Measurements from ENCODE around the gene SLC25A5. TPM values are rescaled to one million over a fixed set of nuclear protein-coding genes. Genes with fewer than 3 reads are reported as not detected.
"Not testable (repeated sequence)": the region's sequence is repeated elsewhere in the genome, so short reads cannot be mapped to it uniquely, and the experiment has no call there.

SLC25A5 gene
- total RNA-seq, 4 donors from 2014 or later: 268 to 328 (median 299) TPM

DNA sequence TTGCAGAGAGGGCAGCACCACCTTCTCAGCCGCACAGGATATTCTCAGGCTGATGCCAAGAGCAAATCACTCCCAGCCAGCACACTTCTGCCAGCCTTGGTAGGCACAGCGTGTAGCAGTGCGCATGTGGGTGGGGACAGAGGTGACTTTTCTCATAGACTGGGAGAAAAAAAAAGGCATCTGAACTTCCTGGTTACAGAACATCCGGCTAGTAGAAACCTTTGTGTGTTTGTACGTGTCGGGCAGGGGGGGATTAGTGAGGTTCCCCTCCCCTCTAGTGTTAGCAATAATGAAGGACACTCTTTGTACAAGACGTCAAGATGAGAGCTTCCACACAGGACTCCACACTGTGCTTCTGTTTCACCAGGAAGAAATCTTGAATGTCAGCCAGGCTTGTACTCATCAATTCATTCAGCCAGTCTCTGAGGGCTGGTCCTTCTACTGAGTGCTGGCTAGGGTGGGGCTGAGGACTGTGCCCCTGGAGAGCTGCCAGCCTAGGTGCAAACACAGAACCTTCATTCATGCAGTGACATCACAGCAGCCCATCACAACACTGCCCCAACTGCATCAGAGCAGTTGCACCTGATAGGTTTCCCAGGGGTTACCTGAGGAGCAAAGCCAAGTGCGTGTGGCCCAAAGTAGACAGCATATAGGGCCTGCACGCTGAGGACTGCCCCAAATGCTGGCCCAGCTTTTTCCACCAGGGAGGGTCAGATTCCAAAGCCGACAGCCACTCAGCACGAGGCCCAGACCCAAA, 34.7 kb downstream of the SLC25A5 start:
- DNase-seq (ENCODE audit: extremely low spot score): no peak
- peaks cover 0 to 12% (median 8%) of the 10 kb centered on the region in 4 donors for H3K4me1 ChIP-seq
- intact Hi-C loops (cut with DNase I): no loop called here
- no peaks in the 10 kb centered on the region for H3K36me3 ChIP-seq
- peak overlapping the region in 1 of 4 donors; percentile 15 for H3K27ac ChIP-seq (replicated peaks in 1 of 4)
- H3K9me3 ChIP-seq: no peaks in the 10 kb centered on the region
- H3K27me3 ChIP-seq: no peaks in the 10 kb centered on the region
- TF ChIP-seq, protein P1, sequence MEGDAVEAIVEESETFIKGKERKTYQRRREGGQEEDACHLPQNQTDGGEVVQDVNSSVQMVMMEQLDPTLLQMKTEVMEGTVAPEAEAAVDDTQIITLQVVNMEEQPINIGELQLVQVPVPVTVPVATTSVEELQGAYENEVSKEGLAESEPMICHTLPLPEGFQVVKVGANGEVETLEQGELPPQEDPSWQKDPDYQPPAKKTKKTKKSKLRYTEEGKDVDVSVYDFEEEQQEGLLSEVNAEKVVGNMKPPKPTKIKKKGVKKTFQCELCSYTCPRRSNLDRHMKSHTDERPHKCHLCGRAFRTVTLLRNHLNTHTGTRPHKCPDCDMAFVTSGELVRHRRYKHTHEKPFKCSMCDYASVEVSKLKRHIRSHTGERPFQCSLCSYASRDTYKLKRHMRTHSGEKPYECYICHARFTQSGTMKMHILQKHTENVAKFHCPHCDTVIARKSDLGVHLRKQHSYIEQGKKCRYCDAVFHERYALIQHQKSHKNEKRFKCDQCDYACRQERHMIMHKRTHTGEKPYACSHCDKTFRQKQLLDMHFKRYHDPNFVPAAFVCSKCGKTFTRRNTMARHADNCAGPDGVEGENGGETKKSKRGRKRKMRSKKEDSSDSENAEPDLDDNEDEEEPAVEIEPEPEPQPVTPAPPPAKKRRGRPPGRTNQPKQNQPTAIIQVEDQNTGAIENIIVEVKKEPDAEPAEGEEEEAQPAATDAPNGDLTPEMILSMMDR (IDR thresholded peaks at IDR 0.05): no peak
- no peak for TF ChIP-seq POLR2A (IDR thresholded peaks at IDR 0.05; ENCODE audit: low read depth)
- no peak for TF ChIP-seq POLR2AphosphoS5 (IDR thresholded peaks at IDR 0.05)
- no peak for TF ChIP-seq EP300 (IDR thresholded peaks at IDR 0.05)
- WGBS: 59% methylated on average over 7 of the region's 11 CpGs
- no peak overlapping the region for H3K4me3 ChIP-seq

DNA sequence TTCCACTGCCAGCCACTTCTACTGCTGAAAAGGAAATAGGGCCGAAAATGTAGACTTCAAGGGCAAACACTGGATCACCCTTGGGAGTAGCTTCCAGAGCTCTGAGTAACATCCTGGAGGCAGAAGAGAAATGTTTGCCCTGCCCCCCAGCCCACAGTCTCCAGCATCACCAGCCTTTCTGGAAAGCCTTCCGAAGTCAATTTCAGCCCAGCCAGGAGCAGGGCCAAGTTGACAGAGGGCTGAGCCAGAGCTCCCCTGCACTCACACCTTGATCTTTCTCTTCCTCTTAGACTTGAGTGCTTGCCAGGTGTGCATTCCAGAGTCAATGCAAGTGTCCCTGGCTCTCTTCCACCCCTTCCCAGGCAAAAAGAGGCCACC, 35.2 kb downstream of the SLC25A5 start:
- WGBS: 100% methylated on average over 1 of the region's 2 CpGs
- peak overlapping the region in 2 of 4 donors; percentile 15 to 48 for H3K27ac ChIP-seq (replicated peaks in 1 of 4)
- intact Hi-C loops (cut with DNase I): no loop called here

DNA sequence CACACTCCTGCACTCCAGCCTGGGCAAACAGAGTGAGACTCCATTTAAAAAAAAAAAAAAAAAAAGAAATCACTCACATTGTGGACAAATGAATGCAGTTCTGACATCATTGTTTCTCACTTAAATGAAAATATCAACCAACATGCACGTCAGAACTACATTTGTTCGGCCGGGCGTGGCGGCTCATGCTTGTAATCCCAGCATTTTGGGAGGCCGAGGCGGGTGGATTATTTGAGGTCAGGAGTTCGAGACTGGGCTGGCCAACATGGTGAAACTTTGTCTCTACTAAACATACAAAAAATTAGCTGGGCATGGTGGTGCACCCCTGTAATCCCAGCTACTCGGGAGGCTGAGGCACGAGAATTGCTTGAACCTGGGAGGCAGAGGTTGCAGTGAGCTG, 36.9 kb downstream of the SLC25A5 start:
- 86% methylated on average over 10 of the region's 10 CpGs for WGBS
- DNase-seq (ENCODE audit: extremely low spot score): not testable (repeated sequence)

More for the DNA sequence above, 35.2 kb downstream of the SLC25A5 start:
- H3K9me3 ChIP-seq: no peaks in the 10 kb centered on the region
- no peaks in the 10 kb centered on the region for H3K27me3 ChIP-seq
- H3K4me1 ChIP-seq: peaks cover 0 to 12% (median 8%) of the 10 kb centered on the region in 4 donors
- TF ChIP-seq, protein P1 (IDR thresholded peaks at IDR 0.05): no peak
- TF ChIP-seq POLR2AphosphoS5 (IDR thresholded peaks at IDR 0.05) (no peak), EP300 (IDR thresholded peaks at IDR 0.05) (no peak), POLR2A (IDR thresholded peaks at IDR 0.05; ENCODE audit: low read depth) (no peak)
- no peak for DNase-seq (ENCODE audit: extremely low spot score)
- no peak overlapping the region for H3K4me3 ChIP-seq
- no peaks in the 10 kb centered on the region for H3K36me3 ChIP-seq

DNA sequence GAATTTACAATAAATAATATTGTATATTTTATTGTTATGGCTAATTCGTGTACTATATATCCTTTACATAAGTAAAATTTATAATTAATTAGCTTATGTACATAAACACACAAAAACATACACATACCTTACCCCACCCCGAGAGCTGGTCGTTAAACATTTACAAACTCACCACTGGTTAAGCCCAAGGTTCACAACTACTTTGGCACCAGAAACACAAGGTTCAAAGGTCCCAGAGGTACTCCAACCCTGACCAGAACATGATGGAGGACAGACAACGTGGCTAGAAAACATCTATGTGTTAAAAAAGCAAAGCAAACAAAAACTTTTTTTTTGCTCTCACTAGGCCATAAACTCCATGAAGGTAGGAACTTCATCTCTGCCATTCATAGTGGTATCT, 37.7 kb downstream of the SLC25A5 start:
- intact Hi-C loops (cut with DNase I): no loop called here
- WGBS: 79% methylated on average over 4 of the region's 4 CpGs
- Histone ChIP-seq H3K27ac (replicated peaks in 1 of 4) (no peak overlapping the region), H3K4me3 (no peak overlapping the region), H3K9me3 (no peaks in the 10 kb centered on the region), H3K36me3 (no peaks in the 10 kb centered on the region), H3K4me1 (peaks cover 0 to 12% (median 8%) of the 10 kb centered on the region in 4 donors), H3K27me3 (no peaks in the 10 kb centered on the region)
- TF ChIP-seq, protein P1 (IDR thresholded peaks at IDR 0.05): no peak
- TF ChIP-seq POLR2AphosphoS5 (IDR thresholded peaks at IDR 0.05): no peak
- no peak for TF ChIP-seq POLR2A (IDR thresholded peaks at IDR 0.05; ENCODE audit: low read depth)
- no peak for TF ChIP-seq EP300 (IDR thresholded peaks at IDR 0.05)
- no peak for DNase-seq (ENCODE audit: extremely low spot score)

More for the DNA sequence above, 36.9 kb downstream of the SLC25A5 start:
- H3K4me3 ChIP-seq; intact Hi-C loops (cut with DNase I); H3K27ac ChIP-seq (replicated peaks in 1 of 4); H3K36me3 ChIP-seq; H3K9me3 ChIP-seq; H3K27me3 ChIP-seq: not testable (repeated sequence)
- peaks cover 0 to 12% (median 8%) of the 10 kb centered on the region in 4 donors for H3K4me1 ChIP-seq

DNA sequence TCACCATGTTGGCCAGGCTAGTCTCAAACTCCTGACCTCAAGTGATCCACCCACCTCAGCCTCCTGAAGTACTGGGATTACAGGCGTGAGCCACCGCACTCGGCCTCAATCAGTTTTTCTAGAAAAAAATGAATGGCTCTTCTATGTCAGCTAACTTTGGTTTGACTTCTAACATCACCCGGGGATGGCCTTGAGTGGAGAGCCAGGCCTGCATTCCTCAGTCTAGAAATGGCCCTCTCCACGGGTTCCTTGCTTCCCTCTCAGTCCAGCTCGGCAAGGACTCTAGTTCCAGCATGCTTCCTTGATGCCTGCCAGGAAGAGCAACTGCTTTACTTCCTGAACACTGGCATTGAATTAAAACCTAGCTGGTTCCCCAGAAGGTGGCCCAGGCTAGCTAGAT, 39.0 kb downstream of the SLC25A5 start:
- WGBS: 83% methylated on average over 5 of the region's 6 CpGs
- no peak for TF ChIP-seq POLR2AphosphoS5 (IDR thresholded peaks at IDR 0.05)
- TF ChIP-seq POLR2A (IDR thresholded peaks at IDR 0.05; ENCODE audit: low read depth): no peak
- TF ChIP-seq EP300 (IDR thresholded peaks at IDR 0.05): no peak
- TF ChIP-seq, protein P1 (IDR thresholded peaks at IDR 0.05): no peak
- Histone ChIP-seq H3K9me3 (no peaks in the 10 kb centered on the region), H3K36me3 (no peaks in the 10 kb centered on the region), H3K27me3 (no peaks in the 10 kb centered on the region), H3K4me1 (peaks cover 0 to 17% (median 10%) of the 10 kb centered on the region in 4 donors), H3K4me3 (no peak overlapping the region), H3K27ac (replicated peaks in 1 of 4) (no peak overlapping the region)
- intact Hi-C loops (cut with DNase I): no loop called here
- DNase-seq (ENCODE audit: extremely low spot score): no peak
